ENCODE measurements around the gene IRF2.

The IRF2 gene

DNA sequence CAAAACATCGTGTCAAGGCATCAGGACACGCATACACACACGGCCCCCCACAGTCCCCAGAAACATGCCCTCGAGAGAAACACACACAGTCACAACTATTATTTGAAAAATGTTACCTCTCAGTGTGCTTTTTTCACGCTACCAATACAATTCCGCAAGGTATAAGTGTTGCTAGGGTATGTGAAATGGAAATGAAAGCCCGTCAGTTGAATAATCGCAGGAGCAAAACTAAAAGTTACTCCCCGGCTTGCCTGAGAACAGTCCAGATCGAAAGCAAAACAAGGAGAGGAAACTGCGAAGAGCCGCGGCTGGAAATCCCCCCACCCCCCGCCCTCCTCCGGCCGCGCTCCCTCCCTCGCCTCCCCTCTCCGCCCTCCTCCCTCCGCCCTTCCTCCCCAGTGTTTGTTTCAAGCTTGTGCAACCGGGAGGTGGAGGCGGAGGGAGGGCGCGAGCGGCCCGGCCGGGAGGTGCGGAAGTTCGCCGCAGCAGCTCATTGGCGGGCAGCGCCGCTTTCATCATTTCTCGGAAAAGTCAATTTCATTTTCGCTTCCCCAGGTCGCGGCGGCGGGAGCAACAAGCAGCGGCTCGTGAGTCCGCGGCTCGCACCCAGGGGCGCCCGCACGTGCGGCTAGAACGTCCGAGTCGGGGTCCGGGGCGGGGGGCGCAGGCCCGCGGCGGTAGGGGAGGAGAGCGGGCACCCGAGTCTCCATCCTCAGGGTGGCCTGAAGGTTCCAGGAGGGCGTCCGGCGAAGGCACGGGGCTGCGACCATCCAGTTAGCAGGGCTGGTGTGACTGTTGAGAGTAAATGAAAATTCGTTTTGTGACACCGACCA, at the start of gene IRF2:
Gene IRF2 (minus strand): TSS at position 288 of the 833 bp plus-strand sequence. CDS start 45,486 bp downstream, outside the sequence.
- DNase-seq (ENCODE audit: low spot score) = peak; percentile 97

DNA sequence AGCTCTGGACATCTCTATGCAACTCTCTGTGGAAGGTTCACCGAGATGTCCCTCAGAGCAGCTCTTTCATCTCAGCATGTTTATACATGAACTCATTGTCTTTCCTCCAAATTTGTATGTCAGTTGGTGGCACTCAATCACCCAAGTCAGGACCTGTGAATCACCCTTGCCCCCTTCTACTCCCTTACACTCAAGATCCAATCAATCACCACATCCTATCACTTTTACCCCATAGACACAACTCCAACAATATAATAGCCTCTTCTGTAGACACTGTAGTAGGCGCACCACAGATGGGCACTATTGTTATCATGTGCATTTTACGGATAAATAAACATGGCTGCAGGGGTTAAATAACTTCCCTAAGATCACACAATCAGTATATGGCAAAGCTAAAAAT, 41.3 kb upstream of the IRF2 start:
- no peak for DNase-seq (ENCODE audit: low spot score)

DNA sequence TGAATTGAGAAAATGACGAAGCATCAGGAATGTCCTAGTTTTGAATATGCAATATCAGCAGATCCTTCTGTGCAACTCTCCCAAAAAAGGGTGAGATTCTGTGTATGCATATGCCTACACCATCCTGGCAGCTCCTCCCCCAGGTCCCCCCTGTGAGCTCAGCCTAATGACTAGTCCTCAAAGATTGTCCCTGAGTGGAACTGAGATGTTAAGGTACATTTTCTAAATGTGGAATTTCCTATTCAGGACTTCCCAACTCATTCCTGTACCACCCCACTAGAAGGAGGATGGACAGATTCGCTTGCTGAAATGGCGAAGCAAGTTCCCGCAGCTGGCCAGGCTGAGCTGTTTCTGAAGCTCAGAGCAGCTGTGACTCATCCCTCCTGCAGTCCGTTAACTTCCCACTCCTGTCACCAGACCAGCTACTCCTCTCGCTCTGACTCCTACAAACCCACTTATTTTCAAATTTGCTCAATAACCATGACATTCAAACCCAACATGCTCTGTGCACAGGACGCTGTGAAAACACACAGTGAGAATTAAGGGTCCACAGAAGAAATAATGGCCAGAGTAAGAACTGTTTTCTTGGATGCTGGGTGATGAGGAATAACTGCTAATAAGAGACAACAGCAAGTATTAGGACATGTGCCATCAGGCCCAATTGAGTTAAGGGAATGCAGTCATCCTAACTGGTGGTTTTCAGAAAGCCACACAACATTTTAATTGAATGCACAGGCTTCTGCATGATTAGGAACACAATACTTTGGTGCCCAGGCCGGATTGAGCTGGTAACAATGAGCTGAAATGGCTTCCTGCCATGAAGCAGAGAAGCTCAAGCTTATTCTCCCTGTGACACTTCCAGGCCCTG, 40.0 kb upstream of the IRF2 start:
- DNase-seq (ENCODE audit: low spot score) = peak; percentile 90

DNA sequence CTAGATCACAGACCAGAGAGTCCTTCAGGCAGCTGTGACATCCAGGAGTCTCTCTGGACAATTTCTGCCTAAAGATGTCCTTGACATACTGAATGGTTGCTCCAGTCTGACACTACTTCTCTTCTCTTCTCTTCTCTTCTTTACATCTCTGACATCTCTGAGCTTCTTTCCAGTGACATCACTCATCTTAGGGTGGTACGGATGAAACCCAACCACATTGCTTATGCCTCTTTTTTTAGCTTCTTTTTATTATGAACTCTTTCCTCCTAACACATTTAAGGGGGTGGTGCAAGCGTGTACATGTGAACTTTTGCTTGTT, 39.4 kb upstream of the IRF2 start:
- no peak for DNase-seq (ENCODE audit: low spot score)

DNA sequence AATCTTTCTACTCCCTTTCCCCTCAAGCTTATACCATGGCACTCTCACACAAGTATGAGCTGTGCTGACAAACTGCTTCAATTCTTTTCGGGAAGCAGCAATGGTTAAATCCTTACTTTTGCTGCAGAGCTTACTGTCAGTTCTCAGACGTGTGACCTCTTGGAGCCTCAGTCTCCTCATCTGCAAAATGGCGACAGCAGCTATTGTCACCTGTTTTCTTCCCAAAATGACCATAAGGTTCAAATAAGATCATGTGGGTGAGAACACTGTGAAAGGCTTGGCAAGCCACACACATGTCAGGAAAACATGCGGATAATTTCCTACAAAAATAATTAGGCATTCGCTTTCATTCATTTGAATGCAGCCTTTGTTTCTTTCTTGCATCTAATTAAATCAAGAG, 36.8 kb upstream of the IRF2 start:
- no peak for DNase-seq (ENCODE audit: low spot score)

DNA sequence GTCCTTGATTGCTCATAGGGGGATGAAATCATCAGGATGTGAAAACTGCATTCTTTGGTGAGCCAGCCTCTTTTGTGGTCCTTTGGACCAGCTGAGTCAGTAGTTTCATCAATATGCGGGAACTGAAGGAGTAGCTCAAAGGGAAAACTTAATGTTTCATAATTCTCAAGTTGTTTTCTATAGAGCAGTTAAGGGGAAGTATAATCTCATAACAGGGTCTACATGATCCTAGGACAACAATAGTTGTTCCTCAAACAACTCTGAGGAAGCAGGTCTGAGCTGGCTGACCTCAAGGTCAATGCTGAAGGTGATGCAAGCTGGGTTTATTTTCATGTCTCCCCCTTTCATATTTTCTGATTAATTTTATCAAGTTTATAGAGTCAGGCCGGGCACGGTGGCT, 36.1 kb upstream of the IRF2 start:
- no peak for DNase-seq (ENCODE audit: low spot score)

DNA sequence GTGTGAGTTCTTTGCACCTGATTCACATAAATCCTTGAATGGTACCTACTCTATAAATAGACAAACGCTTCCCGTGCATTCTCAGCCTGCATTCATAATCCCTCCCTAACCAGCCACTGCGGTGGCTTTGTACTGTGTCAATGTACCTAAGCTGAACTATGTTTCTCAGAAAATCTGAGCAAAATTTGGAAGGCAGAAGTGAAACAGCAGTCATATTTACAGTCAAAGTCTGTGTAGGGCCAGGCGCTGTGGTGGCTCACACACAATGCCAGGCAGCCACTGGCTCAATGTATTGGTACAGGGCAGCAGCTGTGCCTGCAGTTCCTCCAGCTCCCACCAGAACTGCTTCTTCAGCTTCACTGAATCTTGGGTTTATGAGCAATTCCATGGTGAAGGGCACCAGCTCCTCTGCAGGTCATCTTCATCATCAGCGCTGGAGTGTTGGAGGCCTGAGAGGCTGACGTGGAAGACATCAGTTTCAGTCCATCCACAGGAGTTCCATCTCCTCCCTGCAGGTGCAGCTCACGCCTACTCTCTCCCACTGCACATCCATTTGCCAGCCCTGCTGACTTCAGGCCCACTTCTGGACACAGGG, 32.3 kb upstream of the IRF2 start:
- no peak for DNase-seq (ENCODE audit: low spot score)

DNA sequence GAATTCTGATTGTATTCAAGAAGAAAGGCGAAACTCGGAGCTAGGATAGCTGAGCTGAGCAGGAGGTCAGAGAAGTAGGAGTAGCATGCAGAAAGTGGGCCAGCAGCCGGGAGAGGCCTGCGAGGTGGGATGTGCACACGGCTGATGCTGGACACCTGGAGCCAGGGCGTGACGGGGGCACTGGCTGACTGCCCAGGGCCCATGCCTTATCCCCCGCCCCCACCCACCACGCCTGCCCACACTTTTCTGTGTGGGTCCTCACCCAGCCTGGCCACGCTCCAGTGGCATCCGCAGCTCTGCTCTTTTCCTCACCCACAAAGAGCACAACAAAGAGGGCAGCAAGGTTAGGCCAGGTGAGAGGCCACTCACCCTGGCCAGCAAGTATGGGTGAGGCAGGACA, 30.0 kb upstream of the IRF2 start:
- no peak for DNase-seq (ENCODE audit: low spot score)

DNA sequence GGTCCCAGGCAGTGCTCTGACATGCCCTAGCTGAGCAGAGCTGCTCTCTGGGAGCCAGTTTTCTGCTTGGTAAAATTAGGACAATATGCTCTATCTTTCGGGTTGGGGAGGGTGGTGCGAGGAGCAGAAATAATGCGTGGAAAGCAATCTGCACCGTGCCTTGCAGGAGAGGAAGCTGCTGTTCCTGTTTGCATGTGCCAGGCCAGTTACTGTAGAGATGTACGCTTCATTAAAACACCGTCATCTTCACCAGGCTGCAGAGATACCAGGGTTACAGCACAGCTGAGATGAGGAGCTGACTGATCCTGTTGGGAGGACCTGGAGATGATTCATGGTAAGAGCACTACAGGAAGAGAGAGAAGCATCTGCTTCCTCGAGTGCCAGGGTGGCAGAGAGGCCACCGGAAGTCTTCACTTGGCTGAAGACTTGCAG, 29.5 kb upstream of the IRF2 start:
- no peak for DNase-seq (ENCODE audit: low spot score)

DNA sequence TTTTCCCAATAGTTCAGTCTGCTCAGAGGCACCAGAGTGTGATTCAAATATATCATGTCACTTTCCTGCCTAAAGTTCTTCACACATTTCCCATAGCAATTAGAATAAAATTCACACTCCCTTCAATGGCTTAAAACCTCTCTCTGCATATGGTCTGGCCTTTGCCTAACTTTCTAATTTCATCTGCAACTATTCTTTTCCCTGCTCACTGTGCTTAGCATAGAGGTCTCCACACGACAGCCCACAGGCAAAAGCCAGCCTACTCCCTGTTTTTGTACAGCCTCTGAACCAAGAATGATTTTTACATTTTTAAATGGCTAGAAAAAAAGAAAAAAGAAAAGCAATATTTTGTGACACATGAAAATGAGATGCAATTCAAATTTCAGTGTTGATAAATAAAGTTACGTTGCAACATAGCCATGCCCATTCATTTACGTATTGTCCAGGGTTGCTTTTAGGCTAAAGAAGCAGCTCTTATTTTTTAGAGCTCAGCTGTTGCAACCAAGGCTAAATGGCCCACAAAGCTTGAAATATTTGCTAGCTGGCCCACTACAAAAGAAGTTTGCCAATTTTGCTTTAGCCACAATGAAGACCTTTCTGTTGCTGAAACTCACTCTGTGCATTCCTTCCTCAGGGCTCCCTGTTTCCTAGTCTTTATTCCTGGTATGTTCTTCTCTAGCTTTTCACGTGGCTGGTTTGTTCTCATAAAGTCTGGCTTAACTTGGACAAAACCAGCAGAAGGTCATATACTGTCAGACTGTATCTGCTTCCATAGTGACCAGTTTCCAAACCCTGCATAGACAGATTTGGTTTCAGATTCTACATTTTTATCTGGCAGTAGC, 26.6 kb upstream of the IRF2 start:
- no peak for DNase-seq (ENCODE audit: low spot score)

DNA sequence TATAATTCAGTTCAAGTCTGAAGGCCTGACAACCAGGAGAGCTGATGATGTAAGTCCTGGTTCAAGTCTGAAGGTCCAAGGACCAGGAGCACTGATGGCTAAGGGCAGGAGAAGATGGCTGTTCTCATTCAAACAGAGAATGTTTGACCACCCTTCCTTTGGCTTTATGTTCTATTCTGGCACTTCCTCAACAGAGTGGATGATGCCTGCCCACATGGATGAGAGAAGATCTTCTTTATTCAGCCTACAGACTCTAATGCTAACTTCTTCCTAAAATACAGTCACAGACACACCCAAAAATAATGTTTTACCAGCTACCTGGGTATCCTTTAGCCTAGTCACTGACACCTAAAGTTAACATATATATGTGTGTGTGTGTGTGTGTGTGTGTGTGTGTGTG, 25.6 kb upstream of the IRF2 start:
- DNase-seq (ENCODE audit: low spot score) = no peak

DNA sequence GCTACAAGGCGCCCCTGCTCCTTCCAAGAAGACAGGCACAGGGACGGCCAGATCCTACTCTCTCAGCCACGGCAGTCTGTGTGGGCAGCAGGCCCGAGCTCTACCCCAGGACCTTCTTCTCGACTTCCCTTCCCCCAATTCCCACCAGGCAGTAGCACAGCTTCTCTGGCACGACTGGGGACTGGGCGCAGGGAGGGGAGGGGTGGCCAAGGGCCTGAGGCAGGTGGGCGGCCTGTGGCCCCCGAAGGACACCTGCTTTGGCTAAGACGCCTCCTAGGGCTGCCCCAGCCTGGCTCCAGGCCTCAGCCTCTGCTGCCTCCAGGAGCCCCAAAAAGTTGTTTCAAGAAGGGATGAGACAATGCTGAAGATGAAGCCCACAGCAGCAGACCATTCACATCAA, 24.2 kb upstream of the IRF2 start:
- DNase-seq (ENCODE audit: low spot score) = no peak

DNA sequence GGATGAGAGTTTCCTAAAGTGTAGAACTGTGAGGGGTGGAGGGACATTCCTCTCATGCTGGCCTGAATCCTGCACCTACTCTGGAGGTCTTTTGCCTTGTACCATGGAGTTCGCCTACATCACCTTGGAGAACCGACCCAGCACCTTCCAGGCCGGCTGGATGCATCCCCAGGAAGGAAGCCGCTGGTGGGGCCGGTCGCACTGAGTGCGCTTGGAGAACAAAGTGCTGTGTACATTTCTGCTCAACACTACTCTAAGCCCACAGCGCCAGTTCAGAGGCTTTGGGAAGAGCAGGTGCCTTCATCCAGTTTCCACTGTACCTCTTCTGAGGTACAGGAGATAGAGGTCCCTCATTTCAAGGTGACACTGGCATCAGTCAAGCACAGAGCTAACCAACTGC, 15.4 kb upstream of the IRF2 start:
- no peak for DNase-seq (ENCODE audit: low spot score)

DNA sequence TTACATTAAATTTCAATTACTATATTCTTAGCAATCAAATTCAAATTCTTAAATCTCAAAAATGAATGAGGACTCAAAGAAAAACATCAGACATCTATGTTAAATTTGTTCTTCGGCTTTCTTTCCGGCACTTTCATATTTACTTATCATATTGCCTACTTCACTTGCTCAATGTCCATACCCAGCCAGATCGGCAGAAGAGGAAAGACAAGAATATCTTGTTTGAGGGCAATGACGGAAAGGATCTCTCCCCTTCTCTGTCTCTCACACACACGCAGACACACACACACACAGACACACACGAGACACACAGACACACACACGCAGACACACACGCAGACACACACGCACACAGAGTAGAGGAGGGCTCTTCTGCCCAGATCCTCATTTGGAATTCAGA, 13.2 kb upstream of the IRF2 start:
- no peak for DNase-seq (ENCODE audit: low spot score)

DNA sequence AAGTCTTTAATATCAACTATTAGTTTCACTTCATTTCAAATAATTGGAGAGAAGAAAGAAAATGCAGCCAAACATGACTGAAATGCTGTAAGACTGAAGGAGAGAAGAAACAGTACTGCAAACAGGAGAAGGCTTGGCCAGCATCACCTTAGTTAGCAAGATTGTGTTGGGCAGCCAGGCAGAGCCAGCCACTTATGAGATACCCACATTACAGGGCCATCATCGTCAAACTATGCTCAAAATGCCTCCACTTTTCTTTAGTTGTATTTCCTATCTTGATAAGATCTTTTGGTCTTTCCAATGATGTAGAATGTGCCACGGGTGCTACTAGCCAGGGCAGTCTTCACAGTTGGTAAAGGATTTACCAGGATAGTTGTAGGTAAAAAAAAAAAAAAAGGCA, 10.9 kb upstream of the IRF2 start:
- no peak for DNase-seq (ENCODE audit: low spot score)

DNA sequence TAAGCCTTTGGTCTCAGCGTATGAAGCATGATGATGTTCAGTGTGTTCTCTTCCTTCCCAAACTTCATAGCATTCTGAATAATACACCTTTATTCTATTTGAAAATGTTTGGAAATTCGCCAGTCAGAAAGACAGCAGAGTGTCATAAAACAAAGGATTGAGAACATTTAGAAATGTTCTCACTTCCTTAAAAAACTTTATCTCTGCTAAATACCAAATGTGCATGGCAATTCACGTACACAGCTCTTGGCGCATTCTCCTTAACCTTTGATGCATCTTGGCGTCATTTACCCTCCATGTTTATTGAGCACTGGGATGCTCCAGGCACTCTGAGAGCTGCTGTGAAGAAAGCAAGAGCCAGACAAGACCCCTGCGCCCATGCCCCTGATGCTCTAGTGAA, 7.2 kb upstream of the IRF2 start:
- no peak for DNase-seq (ENCODE audit: low spot score)

DNA sequence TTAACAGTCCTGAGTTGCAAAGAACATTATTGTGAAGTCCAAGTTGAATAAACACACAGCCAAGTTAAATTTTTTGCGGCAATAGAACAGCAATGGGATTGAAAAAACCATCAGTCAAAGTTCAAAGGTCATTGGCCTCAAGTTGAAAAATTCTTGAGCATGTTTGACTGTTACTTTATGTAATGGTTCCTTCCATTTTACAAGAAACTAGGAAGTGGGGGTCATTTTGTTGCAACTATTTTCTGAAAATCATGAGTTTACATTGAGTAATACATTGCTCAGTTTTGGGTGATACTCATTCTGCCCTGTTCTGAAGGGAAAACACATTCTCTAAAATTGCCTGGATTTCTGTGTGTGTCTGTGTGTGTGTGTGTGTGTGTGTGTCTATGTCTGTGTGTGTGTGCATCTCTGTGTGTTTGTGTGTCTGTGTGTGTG, 5.2 kb upstream of the IRF2 start:
- no peak for DNase-seq (ENCODE audit: low spot score)

DNA sequence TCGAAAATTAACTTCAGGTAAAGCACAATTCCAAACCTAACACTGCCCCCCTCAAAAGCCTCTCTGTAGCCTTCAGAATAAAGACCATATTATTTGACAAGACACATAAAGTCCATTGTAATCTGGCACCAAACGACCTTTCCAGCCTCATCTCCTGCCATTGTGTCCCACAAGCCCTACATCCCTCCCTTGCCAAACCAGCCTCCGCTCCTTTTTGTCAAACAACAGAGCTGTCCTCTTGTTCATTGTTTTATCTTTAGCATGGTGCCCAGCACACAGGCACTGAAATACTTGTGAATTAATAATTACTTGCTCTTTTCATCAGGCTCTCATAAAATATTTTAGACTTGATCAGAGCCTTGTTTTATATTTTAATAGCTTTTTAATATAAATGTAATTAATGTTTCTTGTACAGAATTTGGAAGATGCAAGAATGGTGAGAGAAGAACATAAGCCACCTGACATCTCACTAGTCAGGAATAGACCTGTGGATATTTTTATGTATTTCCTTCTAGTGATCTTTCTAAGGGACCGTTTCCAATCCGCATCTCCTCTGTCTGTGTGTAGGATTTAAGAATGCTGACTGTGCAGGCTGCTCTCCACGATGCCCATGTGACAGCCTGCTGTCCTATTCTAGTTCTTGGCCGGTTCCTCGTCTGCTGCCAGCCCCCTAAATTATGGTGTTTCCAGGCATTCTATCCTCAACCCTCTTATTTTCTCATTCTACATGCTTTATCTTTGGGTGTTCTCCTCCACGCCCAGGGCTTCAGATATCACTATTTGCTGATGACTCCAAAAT, 3.0 kb upstream of the IRF2 start:
- no peak for DNase-seq (ENCODE audit: low spot score)

DNA sequence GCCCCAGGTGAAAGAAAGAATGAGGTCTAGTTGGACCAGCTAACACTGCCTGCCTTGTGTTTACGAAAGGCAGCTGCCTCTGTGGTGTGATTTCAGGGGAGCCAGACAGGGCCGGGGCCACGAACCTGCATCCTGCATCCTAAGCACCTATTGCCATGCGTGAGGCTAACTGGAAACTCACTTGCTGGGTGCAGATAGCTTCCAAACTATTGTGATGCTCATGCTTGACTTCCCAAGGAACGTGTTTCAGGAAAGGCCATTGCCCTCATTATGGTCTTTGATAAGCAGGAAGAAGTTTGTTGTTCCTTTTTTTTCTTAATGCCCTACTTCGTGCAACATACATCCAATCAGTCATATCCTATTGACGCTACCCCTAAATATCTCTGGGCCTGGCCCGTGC, 2.3 kb upstream of the IRF2 start:
- no peak for DNase-seq (ENCODE audit: low spot score)

DNA sequence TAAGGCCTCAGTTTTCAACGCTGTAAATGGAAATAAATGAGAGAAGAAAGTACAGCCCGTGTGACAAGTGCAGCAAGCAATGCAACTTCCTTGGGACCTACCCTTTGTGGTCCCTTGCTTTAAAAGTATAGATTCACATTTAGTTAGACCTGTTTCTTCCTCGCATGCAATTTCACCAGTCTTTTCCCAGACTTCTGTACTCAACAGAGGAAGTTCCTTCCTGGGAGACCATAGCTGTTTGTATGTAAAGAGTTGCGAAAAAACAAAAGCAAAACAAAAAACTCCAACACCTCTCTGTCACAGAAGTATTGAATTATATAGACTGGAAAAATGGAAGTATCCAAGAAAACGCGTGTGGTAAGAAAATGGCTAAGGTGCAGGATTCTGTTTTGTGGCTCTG, 1.1 kb upstream of the IRF2 start:
- DNase-seq (ENCODE audit: low spot score) = no peak

DNA sequence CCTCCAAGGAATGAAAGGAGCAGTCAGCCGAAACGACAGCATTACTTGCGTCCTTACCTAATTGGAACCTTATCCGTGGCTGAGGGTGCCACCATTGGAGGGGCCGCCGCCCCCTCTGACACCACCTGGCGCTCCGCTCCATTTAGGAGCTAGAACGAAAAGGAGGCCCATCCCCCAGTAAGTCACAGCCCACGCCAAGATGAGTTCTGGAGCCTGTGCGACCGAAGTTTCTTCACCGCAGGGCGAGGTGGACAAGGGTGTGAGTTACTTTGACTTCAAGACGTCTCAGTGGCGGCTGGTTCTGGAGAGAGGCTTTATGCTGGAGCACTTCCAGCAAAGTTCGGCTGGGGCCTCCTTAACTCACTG, 729 bp upstream of the IRF2 start:
- no peak for DNase-seq (ENCODE audit: low spot score)
